ENCODE results near the gene ZYX.

- TF ChIP-seq CTCF (IDR thresholded peaks at IDR 0.05) (peak in 3 of 4 donors; percentile 33 to 37 (median 37)), POLR2A (IDR thresholded peaks at IDR 0.05) (no peak)
These were observed 35.7 kb upstream of the ZYX start for GRCh38 chr7:143345428-143345900.

All from right lobe of liver (tissue), 4 donors.